DLD1 (cell line): ENCODE data around the gene MAP3K2.

ENCODE experiments used
- in situ Hi-C: cut with HindIII; loops from 2 replicates; pipeline ENCODE4 v1.10.0; 2017; ENCODE audit warnings: low sequenced_read_pairs

The MAP3K2 gene, protein sequence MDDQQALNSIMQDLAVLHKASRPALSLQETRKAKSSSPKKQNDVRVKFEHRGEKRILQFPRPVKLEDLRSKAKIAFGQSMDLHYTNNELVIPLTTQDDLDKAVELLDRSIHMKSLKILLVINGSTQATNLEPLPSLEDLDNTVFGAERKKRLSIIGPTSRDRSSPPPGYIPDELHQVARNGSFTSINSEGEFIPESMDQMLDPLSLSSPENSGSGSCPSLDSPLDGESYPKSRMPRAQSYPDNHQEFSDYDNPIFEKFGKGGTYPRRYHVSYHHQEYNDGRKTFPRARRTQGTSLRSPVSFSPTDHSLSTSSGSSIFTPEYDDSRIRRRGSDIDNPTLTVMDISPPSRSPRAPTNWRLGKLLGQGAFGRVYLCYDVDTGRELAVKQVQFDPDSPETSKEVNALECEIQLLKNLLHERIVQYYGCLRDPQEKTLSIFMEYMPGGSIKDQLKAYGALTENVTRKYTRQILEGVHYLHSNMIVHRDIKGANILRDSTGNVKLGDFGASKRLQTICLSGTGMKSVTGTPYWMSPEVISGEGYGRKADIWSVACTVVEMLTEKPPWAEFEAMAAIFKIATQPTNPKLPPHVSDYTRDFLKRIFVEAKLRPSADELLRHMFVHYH

DNA sequence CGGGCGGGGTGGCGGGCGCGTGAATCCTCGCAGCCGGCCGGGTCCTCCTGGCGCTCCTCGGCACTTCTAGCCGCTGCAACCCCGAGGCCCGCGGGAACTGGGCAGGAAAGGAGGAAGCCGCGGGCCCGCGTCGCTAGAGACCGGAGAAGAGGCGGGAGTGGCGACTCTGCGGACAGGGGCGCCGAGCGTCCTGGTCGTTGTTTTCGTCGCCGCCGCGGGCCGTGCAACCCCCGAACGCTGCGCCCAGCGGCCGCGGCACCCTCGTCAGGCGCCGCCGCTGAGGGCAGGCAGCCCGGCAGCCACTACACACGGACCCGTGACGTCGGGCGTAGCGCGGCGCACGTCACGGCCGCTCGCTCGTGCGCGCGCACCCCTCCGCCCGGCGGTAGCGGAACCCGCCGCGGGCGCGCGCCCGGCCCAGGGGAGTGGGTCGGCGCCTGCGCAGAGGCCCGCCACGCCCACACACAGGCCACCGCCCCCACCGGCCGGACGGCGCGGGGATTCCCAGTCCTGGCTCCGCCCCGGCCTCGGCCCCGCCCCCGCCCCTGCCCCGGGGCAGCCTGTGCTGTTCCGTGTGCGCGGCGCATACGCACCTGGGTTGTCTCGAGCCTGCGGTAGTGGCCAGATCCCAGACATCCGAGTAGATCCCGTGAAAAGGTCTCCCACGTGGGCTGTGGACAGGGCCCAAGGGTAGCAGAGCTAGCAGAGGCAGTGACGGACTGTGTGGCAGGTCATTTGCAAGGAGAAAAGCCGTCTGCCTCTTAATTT lies at the start of gene MAP3K2:
Gene MAP3K2, minus strand, starts transcription at position 321 of the 768 bp plus-strand sequence. CDS start 44,846 bp downstream, outside the sequence.
- in situ Hi-C loops = no loop called here

DNA sequence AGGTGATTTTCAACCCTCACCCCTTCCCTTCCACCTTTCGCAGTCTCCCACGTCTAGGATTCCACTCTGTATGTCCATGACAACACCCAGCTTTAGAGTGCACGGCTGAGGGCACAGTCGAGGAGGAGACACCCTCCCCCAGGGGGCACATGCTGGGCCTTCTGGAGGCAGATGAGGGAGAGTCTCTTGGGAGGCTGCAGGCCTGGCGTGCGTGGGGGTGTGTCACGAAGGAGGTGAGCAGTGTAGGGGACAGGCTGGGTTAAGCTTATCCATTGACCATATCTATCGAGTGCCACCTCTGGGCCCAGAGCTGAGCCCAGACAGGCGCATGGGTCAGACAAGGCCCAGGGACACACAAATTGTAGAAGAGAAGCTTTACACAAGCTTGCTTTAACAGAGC lies 49.3 kb upstream of the MAP3K2 start:
- in situ Hi-C loops = no loop called here

DNA sequence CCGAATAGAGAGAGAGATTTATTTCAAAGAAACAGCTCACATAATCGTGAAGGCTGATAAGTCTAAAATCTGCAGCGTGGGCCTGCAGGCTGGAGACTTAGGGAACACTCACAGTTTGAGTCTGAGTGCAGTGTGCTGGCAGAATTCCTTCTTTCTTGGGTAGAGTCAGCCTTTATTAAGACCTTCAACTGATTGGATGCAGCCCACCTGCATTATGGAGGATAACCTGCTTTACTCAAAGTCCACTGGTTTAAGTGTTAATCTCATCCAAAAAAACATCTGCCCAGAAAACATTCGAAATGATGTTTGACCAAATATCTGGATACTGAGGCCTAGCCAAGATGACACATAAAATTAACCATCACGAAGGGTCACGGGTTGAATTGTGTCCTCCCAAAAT lies 46.7 kb upstream of the MAP3K2 start:
- in situ Hi-C loops = no loop called here

DNA sequence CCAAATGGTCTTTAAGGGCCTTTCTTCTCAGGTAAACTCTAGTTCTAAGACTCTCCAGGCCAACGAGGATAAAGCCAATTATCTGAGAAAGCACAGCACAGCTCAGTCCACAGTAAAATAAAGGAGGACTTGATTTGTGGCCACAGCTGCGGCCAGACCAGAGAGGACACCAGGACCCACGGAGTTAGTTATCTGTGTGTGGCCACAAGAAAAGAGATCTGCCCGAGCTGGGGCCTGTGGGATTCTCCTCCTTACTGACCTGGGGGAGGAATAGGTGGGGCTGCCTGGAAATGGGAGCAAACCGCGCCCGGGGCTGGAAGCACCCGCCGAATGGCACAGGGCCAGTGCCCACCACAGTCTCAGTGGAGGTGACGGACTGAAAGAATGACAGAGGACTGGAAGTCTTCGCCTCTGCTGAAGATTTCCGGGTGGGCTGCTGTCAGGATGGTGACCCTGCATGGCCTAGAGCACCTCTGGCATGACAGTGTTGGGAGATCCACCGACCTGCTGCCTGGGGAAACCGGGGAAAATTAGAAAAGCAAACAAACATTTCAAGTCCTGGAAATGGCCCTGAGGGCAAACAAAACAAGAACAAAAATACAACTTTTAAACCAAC lies 43.7 kb upstream of the MAP3K2 start:
- in situ Hi-C loops = no loop called here

DNA sequence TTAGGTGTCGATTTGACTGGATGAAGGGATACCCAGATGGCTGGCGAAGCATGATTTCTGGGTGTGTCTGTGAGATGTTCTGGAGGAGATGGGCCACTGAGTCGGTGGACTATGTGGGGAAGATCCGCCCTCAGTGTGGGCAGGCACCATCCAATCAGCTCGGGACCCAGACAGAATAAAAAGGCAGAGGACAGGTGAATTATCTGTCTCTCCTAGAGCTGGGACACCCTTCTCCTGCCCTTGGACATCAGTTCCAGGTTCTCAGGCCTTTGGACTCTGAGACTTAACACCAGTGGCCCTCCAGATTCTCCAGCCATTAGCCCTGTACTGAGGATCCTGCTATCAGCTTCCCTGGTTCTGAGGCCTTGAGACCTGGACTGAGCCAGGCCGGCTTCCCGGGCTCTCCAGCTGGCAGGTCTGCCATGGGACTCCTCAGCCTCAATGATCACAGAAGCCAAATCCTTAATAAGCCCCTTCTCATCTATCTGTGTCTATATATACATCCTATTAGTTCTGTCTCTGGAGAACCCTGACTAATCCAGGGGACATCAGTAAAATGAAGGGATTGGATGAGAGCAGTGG lies 42.2 kb upstream of the MAP3K2 start:
- in situ Hi-C loops = no loop called here

DNA sequence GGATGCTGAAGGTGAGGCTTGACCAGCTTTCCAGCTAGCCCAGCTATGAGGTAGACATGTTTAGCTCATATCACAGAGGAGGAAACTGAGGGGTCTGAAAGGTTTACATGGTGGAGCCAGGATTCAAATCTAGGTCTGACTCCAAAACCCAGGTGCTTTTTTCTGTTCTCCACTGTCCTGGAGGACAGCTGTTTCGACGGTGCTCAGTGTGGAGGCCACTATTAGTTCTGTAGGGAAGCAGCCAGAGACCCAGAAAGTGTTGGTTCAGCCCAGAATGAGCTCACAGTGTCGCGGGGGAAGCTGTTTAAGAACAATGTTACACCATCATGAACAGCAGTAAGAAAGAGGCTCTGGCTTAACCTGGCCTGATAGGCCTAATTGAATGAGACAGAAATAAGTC lies 41.5 kb upstream of the MAP3K2 start:
- in situ Hi-C loops = no loop called here

DNA sequence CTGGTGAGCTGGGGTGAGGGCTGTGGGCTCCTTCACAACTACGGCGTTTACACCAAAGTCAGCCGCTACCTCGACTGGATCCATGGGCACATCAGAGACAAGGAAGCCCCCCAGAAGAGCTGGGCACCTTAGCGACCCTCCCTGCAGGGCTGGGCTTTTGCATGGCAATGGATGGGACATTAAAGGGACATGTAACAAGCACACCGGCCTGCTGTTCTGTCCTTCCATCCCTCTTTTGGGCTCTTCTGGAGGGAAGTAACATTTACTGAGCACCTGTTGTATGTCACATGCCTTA lies 41.0 kb upstream of the MAP3K2 start:
- in situ Hi-C loops = no loop called here

DNA sequence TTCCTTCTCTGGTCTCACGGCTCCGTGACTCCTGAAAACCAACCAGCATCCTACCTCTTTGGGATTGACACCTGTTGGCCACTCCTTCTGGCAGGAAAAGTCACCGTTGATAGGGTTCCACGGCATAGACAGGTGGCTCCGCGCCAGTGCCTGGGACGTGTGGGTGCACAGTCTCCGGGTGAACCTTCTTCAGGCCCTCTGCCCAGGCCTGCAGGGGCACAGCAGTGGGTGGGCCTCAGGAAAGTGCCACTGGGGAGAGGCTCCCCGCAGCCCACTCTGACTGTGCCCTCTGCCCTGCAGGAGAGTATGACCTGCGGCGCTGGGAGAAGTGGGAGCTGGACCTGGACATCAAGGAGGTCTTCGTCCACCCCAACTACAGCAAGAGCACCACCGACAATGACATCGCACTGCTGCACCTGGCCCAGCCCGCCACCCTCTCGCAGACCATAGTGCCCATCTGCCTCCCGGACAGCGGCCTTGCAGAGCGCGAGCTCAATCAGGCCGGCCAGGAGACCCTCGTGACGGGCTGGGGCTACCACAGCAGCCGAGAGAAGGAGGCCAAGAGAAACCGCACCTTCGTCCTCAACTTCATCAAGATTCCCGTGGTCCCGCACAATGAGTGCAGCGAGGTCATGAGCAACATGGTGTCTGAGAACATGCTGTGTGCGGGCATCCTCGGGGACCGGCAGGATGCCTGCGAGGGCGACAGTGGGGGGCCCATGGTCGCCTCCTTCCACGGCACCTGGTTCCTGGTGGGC lies 40.5 kb upstream of the MAP3K2 start:
- in situ Hi-C loops = no loop called here

DNA sequence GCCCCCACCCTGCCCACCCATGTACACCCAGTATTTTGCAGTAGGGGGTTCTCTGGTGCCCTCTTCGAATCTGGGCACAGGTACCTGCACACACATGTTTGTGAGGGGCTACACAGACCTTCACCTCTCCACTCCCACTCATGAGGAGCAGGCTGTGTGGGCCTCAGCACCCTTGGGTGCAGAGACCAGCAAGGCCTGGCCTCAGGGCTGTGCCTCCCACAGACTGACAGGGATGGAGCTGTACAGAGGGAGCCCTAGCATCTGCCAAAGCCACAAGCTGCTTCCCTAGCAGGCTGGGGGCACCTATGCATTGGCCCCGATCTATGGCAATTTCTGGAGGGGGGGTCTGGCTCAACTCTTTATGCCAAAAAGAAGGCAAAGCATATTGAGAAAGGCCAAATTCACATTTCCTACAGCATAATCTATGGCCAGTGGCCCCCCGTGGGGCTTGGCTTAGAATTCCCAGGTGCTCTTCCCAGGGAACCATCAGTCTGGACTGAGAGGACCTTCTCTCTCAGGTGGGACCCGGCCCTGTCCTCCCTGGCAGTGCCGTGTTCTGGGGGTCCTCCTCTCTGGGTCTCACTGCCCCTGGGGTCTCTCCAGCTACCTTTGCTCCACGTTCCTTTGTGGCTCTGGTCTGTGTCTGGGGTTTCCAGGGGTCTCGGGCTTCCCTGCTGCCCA lies 39.7 kb upstream of the MAP3K2 start:
- in situ Hi-C loops = no loop called here

DNA sequence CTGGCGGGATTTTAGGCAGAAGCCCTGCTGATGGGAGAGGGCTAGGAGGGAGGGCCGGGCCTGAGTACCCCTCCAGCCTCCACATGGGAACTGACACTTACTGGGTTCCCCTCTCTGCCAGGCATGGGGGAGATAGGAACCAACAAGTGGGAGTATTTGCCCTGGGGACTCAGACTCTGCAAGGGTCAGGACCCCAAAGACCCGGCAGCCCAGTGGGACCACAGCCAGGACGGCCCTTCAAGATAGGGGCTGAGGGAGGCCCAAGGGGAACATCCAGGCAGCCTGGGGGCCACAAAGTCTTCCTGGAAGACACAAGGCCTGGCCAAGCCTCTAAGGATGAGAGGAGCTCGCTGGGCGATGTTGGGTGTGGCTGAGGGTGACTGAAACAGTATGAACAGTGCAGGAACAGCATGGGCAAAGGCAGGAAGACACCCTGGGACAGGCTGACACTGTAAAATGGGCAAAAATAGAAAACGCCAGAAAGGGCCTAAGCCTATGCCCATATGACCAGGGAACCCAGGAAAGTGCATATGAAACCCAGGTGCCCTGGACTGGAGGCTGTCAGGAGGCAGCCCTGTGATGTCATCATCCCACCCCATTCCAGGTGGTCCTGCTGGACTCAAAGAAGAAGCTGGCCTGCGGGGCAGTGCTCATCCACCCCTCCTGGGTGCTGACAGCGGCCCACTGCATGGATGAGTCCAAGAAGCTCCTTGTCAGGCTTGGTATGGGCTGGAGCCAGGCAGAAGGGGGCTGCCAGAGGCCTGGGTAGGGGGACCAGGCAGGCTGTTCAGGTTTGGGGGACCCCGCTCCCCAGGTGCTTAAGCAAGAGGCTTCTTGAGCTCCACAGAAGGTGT lies 39.0 kb upstream of the MAP3K2 start:
- in situ Hi-C loops = no loop called here

DNA sequence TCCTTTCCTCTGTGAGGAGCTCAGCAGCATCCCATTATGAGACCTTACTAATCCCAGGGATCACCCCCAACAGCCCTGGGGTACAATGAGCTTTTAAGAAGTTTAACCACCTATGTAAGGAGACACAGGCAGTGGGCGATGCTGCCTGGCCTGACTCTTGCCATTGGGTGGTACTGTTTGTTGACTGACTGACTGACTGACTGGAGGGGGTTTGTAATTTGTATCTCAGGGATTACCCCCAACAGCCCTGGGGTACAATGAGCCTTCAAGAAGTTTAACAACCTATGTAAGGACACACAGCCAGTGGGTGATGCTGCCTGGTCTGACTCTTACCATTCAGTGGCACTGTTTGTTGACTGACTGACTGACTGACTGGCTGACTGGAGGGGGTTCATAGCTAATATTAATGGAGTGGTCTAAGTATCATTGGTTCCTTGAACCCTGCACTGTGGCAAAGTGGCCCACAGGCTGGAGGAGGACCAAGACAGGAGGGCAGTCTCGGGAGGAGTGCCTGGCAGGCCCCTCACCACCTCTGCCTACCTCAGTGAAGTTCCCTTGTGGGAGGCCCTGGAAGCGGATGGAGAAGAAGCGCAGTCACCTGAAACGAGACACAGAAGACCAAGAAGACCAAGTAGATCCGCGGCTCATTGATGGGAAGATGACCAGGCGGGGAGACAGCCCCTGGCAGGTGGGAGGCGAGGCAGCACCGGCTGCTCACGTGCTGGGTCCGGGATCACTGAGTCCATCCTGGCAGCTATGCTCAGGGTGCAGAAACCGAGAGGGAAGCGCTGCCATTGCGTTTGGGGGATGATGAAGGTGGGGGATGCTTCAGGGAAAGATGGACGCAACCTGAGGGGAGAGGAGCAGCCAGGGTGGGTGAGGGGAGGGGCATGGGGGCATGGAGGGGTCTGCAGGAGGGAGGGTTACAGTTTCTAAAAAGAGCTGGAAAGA lies 38.0 kb upstream of the MAP3K2 start:
- in situ Hi-C loops = no loop called here

DNA sequence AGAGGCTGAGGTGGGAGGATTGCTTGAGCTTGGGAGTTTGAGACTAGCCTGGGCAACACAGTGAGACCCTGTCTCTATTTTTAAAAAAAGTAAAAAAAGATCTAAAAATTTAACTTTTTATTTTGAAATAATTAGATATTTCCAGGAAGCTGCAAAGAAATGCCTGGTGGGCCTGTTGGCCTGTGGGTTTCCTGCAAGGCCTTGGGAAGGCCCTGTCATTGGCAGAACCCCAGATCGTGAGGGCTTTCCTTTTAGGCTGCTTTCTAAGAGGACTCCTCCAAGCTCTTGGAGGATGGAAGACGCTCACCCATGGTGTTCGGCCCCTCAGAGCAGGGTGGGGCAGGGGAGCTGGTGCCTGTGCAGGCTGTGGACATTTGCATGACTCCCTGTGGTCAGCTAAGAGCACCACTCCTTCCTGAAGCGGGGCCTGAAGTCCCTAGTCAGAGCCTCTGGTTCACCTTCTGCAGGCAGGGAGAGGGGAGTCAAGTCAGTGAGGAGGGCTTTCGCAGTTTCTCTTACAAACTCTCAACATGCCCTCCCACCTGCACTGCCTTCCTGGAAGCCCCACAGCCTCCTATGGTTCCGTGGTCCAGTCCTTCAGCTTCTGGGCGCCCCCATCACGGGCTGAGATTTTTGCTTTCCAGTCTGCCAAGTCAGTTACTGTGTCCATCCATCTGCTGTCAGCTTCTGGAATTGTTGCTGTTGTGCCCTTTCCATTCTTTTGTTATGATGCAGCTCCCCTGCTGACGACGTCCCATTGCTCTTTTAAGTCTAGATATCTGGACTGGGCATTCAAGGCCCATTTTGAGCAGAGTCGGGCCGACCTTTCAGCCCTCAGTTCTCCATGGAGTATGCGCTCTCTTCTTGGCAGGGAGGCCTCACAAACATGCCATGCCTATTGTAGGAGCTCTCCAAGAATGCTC lies 37.1 kb upstream of the MAP3K2 start:
- in situ Hi-C loops = no loop called here

DNA sequence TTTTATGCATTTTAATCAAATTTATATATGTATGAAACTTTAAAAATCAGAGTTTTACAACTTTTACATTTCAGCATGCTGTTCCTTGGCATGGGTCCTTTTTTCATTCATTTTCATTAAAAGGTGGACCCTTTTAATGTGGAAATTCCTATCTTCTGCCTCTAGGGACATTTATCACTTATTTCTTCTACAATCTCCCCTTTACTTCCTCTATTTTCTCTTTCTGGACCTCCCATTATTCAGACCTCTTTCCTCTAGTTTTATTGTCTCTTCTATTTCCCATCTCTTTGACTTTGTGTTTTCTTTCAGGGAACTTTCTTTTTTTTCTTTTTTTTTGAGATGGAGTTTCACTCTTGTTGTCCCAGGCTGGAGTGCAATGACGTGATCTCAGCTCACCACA lies 36.1 kb upstream of the MAP3K2 start:
- in situ Hi-C loops = no loop called here

DNA sequence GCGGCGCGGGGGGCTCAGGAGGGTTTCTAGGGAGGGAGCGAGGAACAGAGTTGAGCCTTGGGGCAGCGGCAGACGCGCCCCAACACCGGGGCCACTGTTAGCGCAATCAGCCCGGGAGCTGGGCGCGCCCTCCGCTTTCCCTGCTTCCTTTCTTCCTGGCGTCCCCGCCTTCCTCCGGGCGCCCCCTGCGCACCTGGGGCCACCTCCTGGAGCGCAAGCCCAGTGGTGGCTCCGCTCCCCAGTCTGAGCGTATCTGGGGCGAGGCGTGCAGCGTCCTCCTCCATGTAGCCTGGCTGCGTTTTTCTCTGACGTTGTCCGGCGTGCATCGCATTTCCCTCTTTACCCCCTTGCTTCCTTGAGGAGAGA lies 35.7 kb upstream of the MAP3K2 start:
- in situ Hi-C loops = no loop called here

DNA sequence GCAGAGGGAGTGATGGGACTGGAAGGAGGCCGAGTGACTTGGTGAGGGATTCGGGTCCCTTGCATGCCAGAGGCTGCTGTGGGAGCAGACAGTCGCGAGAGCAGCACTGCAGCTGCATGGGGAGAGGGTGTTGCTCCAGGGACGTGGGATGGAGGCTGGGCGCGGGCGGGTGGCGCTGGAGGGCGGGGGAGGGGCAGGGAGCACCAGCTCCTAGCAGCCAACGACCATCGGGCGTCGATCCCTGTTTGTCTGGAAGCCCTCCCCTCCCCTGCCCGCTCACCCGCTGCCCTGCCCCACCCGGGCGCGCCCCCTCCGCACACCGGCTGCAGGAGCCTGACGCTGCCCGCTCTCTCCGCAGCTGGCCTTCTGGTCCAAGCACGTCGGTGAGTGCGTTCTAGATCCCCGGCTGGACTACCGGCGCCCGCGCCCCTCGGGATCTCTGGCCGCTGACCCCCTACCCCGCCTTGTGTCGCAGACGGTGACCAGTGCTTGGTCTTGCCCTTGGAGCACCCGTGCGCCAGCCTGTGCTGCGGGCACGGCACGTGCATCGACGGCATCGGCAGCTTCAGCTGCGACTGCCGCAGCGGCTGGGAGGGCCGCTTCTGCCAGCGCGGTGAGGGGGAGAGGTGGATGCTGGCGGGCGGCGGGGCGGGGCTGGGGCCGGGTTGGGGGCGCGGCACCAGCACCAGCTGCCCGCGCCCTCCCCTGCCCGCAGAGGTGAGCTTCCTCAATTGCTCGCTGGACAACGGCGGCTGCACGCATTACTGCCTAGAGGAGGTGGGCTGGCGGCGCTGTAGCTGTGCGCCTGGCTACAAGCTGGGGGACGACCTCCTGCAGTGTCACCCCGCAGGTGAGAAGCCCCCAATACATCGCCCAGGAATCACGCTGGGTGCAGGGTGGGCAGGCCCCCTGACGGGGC lies 35.0 kb upstream of the MAP3K2 start:
- in situ Hi-C loops = no loop called here
